Measurements from ENCODE around the gene LILRB3.
"Not testable (repeated sequence)": the region's sequence is repeated elsewhere in the genome, so short reads cannot be mapped to it uniquely, and the experiment has no call there.

LILRB3 gene

GRCh38 chr19:54223937-54224281, 1.1 kb upstream of the LILRB3 start:
- H3K36me3 Mint-ChIP-seq, H3K4me3 Mint-ChIP-seq, ATAC-seq, H3K27ac Mint-ChIP-seq, H3K4me1 Mint-ChIP-seq, H3K9me3 Mint-ChIP-seq: not testable (repeated sequence)
- H3K27me3 Mint-ChIP-seq, result peaks cover 50% of the 10 kb centered on the region

DNA sequence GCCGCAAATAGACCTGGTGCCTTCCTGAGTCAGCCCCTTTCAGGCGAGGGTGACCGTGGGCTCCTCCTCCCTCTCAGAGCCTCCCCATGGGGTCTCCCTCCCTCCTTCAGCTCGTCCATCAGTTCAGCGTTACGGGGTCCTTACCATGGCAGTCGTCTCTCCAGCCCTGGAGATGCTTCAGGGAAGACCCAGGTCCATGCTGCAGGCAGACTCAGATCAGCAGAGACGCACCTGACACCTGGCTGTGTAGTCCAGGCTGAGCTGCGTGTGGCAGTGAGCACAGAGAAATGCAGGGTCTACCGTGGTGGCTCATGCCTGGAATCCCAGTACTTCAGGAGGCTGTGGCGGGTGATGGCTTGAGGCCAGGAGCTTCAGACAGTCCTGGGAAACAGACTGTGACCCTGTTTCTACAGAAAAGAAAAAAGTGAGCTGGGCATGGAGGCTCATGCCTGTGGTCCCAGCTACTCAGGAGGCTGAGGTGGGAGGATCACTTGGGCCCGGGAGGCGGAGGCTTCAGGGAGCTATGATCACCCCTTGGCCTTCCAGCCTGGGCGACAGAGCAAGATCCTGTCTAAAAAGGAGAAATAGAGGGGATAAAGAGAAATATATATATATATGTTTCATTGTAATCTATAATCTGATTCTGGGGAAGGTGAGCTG, 600 bp upstream of the LILRB3 start:
- H3K36me3 Mint-ChIP-seq, H3K4me3 Mint-ChIP-seq, ATAC-seq, H3K4me1 Mint-ChIP-seq, H3K27ac Mint-ChIP-seq, H3K9me3 Mint-ChIP-seq: not testable (repeated sequence)
- H3K27me3 Mint-ChIP-seq, result peaks cover 45% of the 10 kb centered on the region

GRCh38 chr19:54221947-54222346, 860 bp downstream of the LILRB3 start:
- H3K4me1 Mint-ChIP-seq, H3K9me3 Mint-ChIP-seq, H3K36me3 Mint-ChIP-seq, ATAC-seq, H3K27ac Mint-ChIP-seq, H3K4me3 Mint-ChIP-seq: not testable (repeated sequence)
- peaks cover 36% of the 10 kb centered on the region for H3K27me3 Mint-ChIP-seq

DNA sequence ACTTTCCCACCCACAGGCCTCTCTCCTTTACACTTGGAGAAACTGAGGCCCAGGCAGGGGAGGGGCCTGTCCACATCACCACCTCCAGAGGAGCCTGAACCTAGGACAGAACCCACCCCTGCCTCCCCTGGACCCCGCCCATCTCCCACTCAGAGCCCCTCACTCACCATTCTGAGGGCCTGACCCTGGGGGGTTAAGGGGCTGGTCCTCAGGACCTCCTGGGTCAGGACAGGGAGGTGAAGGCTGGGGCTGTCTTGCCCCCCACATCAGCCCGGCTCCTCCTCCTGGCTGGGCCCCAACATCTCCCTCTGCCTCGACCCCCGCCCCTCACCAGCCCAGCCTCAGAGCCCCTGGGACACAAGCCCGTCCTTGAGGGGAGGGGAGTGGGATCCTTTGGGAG, 3.1 kb downstream of the LILRB3 start:
- H3K4me3 Mint-ChIP-seq, ATAC-seq, H3K9me3 Mint-ChIP-seq, H3K27ac Mint-ChIP-seq, H3K4me1 Mint-ChIP-seq: not testable (repeated sequence)
- peaks cover 36% of the 10 kb centered on the region for H3K27me3 Mint-ChIP-seq
- H3K36me3 Mint-ChIP-seq, result peaks cover 16% of the 10 kb centered on the region

DNA sequence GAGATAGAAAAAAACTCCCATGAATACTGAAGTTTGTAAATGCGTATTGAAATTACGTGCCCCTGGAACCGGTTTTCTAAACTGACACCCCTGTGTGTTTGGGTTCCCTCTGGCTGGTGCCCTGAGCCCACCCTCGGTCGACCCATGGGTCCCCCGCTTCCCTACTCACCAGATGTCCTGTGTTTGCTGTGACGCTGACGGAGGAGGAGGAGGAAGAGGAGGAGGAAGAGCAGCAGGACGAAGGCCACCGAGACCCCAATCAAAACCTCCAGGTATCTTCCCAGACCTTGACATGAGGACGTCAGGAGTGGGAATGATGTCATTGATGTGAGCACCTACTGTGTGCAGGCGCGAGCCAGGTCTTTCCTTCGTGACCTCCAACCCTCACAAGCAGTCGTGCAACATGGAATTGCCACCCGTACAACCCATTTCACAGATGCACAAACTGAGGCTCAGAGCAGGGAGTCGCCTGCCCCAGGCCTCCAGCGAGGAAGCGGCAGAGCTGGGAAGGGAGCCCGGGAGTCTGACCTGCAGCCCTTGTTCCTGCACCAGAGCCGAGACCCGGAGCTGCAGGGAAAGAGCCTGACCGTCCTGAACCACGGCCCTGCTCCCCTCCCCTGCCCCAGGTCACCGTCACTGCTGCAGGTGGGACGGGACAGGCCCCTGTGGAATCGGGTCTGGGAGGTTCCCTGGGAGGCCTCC, 3.7 kb downstream of the LILRB3 start:
- Mint-ChIP-seq H3K4me1 (no peaks in the 10 kb centered on the region), H3K9me3 (no peaks in the 10 kb centered on the region), H3K27me3 (peaks cover 31% of the 10 kb centered on the region), H3K4me3 (no peak overlapping the region), H3K27ac (no peak overlapping the region), H3K36me3 (peaks cover 16% of the 10 kb centered on the region)
- ATAC-seq, result no peak

GRCh38 chr19:54218259-54218658, 4.5 kb downstream of the LILRB3 start:
- H3K4me1 Mint-ChIP-seq, result no peaks in the 10 kb centered on the region
- H3K9me3 Mint-ChIP-seq, result no peaks in the 10 kb centered on the region
- H3K27ac Mint-ChIP-seq, result no peak overlapping the region
- H3K36me3 Mint-ChIP-seq, result peaks cover 19% of the 10 kb centered on the region
- no peak for ATAC-seq
- H3K27me3 Mint-ChIP-seq, result peaks cover 22% of the 10 kb centered on the region
- H3K4me3 Mint-ChIP-seq, result no peak overlapping the region

DNA sequence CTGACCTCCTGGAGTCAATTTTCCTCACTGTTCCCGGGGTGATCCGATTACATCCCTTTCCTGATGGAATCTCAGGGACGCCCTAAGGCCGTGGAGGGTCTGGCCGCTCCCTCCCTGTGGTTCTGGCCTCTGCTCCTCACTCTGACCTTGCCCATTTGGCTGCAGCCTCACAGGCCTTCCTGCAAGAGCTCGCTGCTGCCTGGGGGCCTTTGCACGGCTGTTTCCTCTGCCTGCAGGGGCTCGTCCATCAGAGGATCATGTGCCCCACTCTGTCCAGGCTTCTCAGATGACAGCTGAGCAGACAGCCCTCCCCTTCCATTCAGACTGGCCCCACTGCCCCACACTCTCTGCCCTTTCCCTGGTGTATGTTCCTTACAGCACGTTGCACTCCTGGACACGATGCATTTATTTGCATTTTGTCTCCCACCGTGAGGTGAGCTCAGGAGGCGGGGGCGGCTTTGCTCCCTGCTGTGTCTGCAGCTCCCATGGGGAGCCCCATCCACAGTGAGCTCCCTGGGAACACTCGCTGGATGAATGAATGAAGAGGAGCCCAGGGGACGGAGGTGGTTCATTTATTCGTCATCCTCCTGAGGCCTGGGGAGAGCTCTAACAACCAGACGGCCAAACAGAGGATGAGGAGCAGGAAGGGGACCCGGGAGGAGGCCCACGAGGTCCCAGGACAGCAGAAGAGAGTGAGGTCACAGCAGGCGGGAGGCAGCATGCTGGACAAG, 5.1 kb downstream of the LILRB3 start:
- not testable (repeated sequence) for H3K9me3 Mint-ChIP-seq, H3K27ac Mint-ChIP-seq, H3K4me3 Mint-ChIP-seq, ATAC-seq, H3K4me1 Mint-ChIP-seq
- H3K27me3 Mint-ChIP-seq, result peaks cover 16% of the 10 kb centered on the region
- H3K36me3 Mint-ChIP-seq, result peaks cover 24% of the 10 kb centered on the region

DNA sequence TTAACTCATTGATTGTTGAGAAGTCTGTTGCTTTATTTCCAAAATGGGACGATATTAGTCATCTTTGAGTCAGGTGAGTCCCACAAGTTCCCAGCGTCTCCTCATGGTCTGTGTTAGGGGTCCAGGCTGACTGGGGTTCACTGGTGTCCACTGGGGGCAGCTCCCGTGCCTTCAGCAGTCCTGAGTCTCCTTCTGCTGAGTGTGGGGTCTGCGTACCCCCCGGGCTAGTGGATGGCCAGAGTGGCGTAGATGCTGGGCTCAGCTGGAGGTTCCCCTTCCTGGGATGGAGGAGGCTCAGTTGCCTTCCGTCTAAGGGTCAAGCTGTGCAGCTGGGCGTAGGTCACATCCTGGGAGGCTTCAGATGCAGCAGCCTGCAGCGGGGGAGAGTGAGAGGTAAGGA, 5.9 kb downstream of the LILRB3 start:
- Mint-ChIP-seq H3K4me3 (no peak overlapping the region), H3K4me1 (no peaks in the 10 kb centered on the region), H3K27me3 (peaks cover 8% of the 10 kb centered on the region), H3K27ac (no peak overlapping the region), H3K9me3 (no peaks in the 10 kb centered on the region), H3K36me3 (peaks cover 28% of the 10 kb centered on the region)
- no peak for ATAC-seq

DNA sequence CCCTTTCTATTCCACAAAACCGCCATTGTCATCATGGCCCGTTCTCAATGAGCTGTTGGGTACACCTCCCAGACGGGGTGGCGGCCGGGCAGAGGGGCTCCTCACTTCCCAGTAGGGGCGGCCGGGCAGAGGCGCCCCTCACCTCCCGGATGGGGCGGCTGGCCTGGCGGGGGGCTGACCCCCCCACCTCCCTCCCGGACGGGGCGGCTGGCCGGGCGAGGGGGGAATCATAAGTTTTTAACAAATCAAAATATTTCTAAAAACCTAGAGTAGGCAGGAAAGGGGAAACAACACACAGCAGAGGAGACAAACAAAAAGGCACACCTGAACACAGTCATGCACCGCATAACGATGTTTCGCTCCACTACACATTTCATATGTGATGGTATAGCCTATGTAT, 8.1 kb downstream of the LILRB3 start:
- peaks cover 17% of the 10 kb centered on the region for H3K4me1 Mint-ChIP-seq
- H3K4me3 Mint-ChIP-seq, H3K9me3 Mint-ChIP-seq, H3K27me3 Mint-ChIP-seq, ATAC-seq, H3K27ac Mint-ChIP-seq: not testable (repeated sequence)
- H3K36me3 Mint-ChIP-seq, result peaks cover 43% of the 10 kb centered on the region

DNA sequence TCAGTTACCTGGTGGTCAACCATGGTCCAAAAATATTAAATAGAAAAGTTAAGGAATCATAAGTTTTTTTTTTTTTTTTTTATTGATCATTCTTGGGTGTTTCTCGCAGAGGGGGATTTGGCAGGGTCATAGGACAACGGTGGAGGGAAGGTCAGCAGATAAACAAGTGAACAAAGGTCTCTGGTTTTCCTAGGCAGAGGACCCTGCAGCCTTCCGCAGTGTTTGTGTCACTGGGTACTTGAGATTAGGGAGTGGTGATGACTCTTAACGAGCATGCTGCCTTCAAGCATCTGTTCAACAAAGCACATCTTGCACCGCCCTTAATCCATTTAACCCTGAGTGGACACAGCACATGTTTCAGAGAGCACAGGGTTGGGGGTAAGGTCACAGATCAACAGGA, 8.6 kb downstream of the LILRB3 start:
- Mint-ChIP-seq H3K36me3 (peaks cover 45% of the 10 kb centered on the region), H3K4me1 (peaks cover 22% of the 10 kb centered on the region)
- ATAC-seq, H3K4me3 Mint-ChIP-seq, H3K9me3 Mint-ChIP-seq, H3K27me3 Mint-ChIP-seq, H3K27ac Mint-ChIP-seq: not testable (repeated sequence)

- H3K27me3 Mint-ChIP-seq, result no peaks in the 10 kb centered on the region
- peaks cover 54% of the 10 kb centered on the region for H3K36me3 Mint-ChIP-seq
- H3K4me3 Mint-ChIP-seq, result peak overlapping the region; percentile 3
- peaks cover 52% of the 10 kb centered on the region for H3K4me1 Mint-ChIP-seq
- H3K9me3 Mint-ChIP-seq, result no peaks in the 10 kb centered on the region
- no peak for ATAC-seq
- H3K27ac Mint-ChIP-seq, result peak overlapping the region; percentile 79
Observed at GRCh38 chr19:54211235-54211634, 11.6 kb downstream of the LILRB3 start.

DNA sequence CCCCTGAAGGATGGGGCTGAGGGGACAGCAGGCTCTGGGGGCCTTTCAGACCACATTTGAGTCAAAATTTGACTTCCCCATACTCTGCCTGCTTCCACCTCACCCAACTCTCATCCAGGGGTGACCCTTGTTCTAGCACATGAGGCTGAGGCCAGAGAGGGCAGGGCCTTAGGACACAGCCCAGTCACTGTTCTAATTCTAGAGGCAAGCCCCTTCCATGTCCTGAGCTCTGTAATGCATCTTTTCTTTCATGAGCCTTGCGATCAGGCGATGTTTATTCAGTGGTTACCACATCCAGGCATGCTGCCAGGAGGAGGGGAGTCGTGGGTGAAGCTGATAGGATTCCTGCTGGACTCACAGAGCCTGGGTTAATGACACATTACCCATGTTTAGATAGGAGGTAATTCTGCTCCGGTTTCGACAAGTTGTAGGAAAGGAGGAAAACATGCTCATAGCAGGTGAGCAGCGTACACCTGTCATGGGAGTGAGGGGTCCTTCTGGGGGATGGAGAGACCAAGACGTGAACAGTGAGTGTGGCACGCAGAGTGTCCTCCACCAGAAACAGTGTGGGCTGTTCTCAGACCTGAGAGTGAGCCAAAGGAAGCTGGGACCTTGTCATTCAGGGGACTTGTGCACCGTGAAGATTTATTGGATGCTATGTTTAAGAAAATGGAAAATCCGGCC, 12.9 kb downstream of the LILRB3 start:
- H3K27me3 Mint-ChIP-seq, result no peaks in the 10 kb centered on the region
- H3K4me3 Mint-ChIP-seq, result no peak overlapping the region
- ATAC-seq, result no peak
- peaks cover 64% of the 10 kb centered on the region for H3K4me1 Mint-ChIP-seq
- peaks cover 62% of the 10 kb centered on the region for H3K36me3 Mint-ChIP-seq
- no peaks in the 10 kb centered on the region for H3K9me3 Mint-ChIP-seq
- H3K27ac Mint-ChIP-seq, result peak overlapping the region; percentile 79

GRCh38 chr19:54209058-54209810, 13.6 kb downstream of the LILRB3 start:
- H3K36me3 Mint-ChIP-seq, result peaks cover 69% of the 10 kb centered on the region
- H3K27me3 Mint-ChIP-seq, result no peaks in the 10 kb centered on the region
- H3K9me3 Mint-ChIP-seq, result no peaks in the 10 kb centered on the region
- peak; percentile 2 for ATAC-seq
- H3K4me3 Mint-ChIP-seq, result no peak overlapping the region
- peaks cover 71% of the 10 kb centered on the region for H3K4me1 Mint-ChIP-seq
- peak overlapping the region; percentile 83 for H3K27ac Mint-ChIP-seq

DNA sequence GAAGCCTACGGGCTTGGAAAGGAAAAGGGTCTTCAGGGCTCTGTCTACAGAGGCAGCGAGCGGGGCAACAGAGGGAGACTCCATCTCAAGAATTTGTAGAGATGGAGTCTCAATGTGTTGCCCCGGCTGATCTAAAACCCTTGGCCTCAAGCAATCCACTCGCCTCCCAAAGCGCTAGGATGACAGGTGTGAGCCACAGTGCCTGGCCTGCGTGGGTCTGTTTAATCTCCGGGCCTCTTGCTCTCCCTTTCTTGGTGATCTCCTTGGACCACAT, 14.1 kb downstream of the LILRB3 start:
- peak overlapping the region; percentile 83 for H3K27ac Mint-ChIP-seq
- no peaks in the 10 kb centered on the region for H3K9me3 Mint-ChIP-seq
- ATAC-seq, result no peak
- H3K4me1 Mint-ChIP-seq, result peaks cover 76% of the 10 kb centered on the region
- H3K27me3 Mint-ChIP-seq, result no peaks in the 10 kb centered on the region
- H3K36me3 Mint-ChIP-seq, result peaks cover 74% of the 10 kb centered on the region
- peak overlapping the region; percentile 53 for H3K4me3 Mint-ChIP-seq

All from stimulated activated memory B cell treated with anti-CD40 and anti-IgM and Interleukin-4, amounts not matched to agents 10 μg/mL and 1 μg/mL and 100 μg/mL, for 72 hours (primary cell).